ENCODE measurements around the gene KCNS1. TPM values are rescaled to one million over a fixed set of nuclear protein-coding genes. Genes with fewer than 3 reads are reported as not detected.

Gene KCNS1
- total RNA-seq, 1 experiment from 2014 or later = 0.09 TPM

DNA sequence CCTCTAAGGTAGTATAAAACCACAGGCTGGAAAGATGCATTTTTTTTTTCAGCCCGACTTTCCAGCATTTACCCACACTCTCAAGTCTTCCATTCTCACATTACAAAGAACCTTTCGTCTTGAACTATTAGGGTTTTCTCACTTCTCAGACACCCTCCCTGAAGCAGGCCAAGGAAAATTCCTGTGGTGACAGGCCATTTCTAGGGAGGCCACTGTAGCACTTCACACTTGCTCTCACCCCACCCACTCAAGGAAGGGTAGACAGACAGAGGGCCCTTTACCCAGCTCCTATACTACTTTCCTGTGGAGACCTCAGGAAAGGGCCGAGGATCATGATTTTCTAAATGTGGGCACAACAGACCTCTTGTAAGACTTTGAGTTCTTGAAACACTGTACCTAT lies 27.7 kb downstream of the KCNS1 start:
- peaks cover 42% of the 10 kb centered on the region for H3K4me1 ChIP-seq
- no peak overlapping the region for H3K27ac Mint-ChIP-seq (ENCODE audit: unreplicated experiment)
- peaks cover 37% of the 10 kb centered on the region for H3K4me1 Mint-ChIP-seq (ENCODE audit: low read depth, unreplicated experiment)
- no peak for DNase-seq
- no TSS peak for BruUV-seq (replicated peaks)
- H3K4me3 Mint-ChIP-seq (ENCODE audit: unreplicated experiment) = no peak overlapping the region
- POLR2A ChIA-PET = no interaction called here
- H3K4me3 ChIP-seq (ENCODE audit: low read depth, low read length) = no peak overlapping the region
- H3K9me3 ChIP-seq = peaks cover 6% of the 10 kb centered on the region; the same call in 1 of the 2 replicates
- CTCF ChIA-PET = interaction anchor here (2.7 kb wide), 1 partner anchor 29 kb away, joined by 18 read pairs; no protein-coding TSS in a partner anchor
- peaks cover 13% of the 10 kb centered on the region for H3K9me3 Mint-ChIP-seq (ENCODE audit: unreplicated experiment)
- TF ChIP-seq, protein P1, sequence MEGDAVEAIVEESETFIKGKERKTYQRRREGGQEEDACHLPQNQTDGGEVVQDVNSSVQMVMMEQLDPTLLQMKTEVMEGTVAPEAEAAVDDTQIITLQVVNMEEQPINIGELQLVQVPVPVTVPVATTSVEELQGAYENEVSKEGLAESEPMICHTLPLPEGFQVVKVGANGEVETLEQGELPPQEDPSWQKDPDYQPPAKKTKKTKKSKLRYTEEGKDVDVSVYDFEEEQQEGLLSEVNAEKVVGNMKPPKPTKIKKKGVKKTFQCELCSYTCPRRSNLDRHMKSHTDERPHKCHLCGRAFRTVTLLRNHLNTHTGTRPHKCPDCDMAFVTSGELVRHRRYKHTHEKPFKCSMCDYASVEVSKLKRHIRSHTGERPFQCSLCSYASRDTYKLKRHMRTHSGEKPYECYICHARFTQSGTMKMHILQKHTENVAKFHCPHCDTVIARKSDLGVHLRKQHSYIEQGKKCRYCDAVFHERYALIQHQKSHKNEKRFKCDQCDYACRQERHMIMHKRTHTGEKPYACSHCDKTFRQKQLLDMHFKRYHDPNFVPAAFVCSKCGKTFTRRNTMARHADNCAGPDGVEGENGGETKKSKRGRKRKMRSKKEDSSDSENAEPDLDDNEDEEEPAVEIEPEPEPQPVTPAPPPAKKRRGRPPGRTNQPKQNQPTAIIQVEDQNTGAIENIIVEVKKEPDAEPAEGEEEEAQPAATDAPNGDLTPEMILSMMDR (IDR thresholded peaks at IDR 0.05; ENCODE audit: insufficient read depth in 1 of 2, low read depth in 1 of 2, low read length in 1 of 2, severe bottlenecking in 1 of 2, unreplicated experiment in 1 of 2) = no peak
- H3K27me3 ChIP-seq (replicated peaks; ENCODE audit: control insufficient read depth, insufficient read depth, low read length) = no peaks in the 10 kb centered on the region
- intact Hi-C loops (cut with micrococcal nuclease; ENCODE audit: unreplicated experiment) = no loop called here
- peaks cover 2% of the 10 kb centered on the region; the same call in 1 of the 2 replicates for H3K36me3 ChIP-seq (ENCODE audit: control insufficient read depth, insufficient read depth, low read length)
- peaks cover 36% of the 10 kb centered on the region for H3K36me3 Mint-ChIP-seq (ENCODE audit: insufficient read depth, unreplicated experiment)
- H3K27me3 Mint-ChIP-seq (ENCODE audit: insufficient read depth, unreplicated experiment) = no peaks in the 10 kb centered on the region

DNA sequence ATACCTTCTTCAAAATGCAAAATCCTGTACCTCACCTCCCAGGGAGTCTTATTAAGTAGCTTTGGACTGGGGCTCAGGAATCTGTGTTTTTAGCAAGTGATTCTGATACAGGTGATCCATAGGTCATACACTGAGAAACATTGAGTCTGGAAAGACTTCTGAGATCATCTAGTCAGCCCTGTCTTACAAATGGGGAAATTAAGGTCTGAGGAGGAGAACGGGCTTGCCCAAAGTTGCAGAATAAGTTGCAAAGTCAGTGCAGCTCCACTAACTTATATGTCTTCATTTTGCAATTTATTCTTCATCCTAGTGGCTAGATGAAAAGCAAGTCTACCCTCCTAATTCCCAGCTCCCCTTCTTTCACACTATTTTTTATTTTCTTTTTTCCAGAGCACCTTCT lies 28.9 kb downstream of the KCNS1 start:
- Histone ChIP-seq H3K9me3 (peaks cover 6% of the 10 kb centered on the region; the same call in 1 of the 2 replicates), H3K4me3 (ENCODE audit: low read depth, low read length) (no peak overlapping the region), H3K4me1 (peaks cover 33% of the 10 kb centered on the region), H3K27me3 (replicated peaks; ENCODE audit: control insufficient read depth, insufficient read depth, low read length) (no peaks in the 10 kb centered on the region), H3K36me3 (ENCODE audit: control insufficient read depth, insufficient read depth, low read length) (peaks cover 2% of the 10 kb centered on the region; the same call in 1 of the 2 replicates)
- TF ChIP-seq, protein P1 (IDR thresholded peaks at IDR 0.05; ENCODE audit: insufficient read depth in 1 of 2, low read depth in 1 of 2, low read length in 1 of 2, severe bottlenecking in 1 of 2, unreplicated experiment in 1 of 2) = no peak
- H3K27me3 Mint-ChIP-seq (ENCODE audit: insufficient read depth, unreplicated experiment) = no peaks in the 10 kb centered on the region
- H3K27ac Mint-ChIP-seq (ENCODE audit: unreplicated experiment) = no peak overlapping the region
- H3K9me3 Mint-ChIP-seq (ENCODE audit: unreplicated experiment) = peaks cover 13% of the 10 kb centered on the region
- DNase-seq = no peak
- POLR2A ChIA-PET = no interaction called here
- intact Hi-C loops (cut with micrococcal nuclease; ENCODE audit: unreplicated experiment) = no loop called here
- H3K4me3 Mint-ChIP-seq (ENCODE audit: unreplicated experiment) = no peak overlapping the region
- BruUV-seq (replicated peaks) = no TSS peak
- H3K36me3 Mint-ChIP-seq (ENCODE audit: insufficient read depth, unreplicated experiment) = peaks cover 31% of the 10 kb centered on the region
- peaks cover 32% of the 10 kb centered on the region for H3K4me1 Mint-ChIP-seq (ENCODE audit: low read depth, unreplicated experiment)
- CTCF ChIA-PET = interaction anchor here (1.1 to 2.7 kb wide), 2 partner anchors 28 to 60 kb away, joined by 3 to 18 read pairs; no protein-coding TSS in a partner anchor

DNA sequence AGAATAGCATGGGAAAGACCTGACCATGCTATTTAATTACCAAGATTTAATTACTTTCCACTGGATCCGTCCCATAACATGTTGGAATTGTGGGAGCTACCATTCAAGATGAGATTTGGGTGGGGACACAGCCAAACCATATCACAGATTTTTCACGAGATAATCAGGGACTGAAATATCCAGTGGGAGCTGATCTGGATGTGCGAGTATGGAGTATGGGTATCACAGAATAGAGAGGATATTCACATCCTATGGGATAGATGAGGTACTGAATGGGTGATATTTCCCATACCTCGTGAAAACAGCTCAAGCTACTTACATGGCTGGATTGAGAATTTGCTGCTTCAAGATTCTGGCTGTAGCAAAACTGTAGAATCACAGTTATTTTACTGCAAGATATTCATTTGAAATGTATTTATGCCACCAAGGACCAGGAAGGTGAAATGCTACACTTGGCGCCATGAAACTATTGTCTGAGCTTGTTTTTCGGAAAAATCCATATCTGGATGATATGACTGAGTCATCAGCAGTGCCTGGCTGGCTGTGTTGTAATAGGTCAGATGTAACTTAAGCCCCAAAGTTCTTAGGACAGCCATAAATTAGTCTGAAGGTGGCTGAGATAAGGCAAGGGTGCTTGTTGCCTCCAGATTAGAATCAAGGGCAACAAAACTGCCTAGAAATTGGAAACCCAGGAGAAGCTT lies 29.8 kb downstream of the KCNS1 start:
- H3K36me3 Mint-ChIP-seq (ENCODE audit: insufficient read depth, unreplicated experiment) = peaks cover 24% of the 10 kb centered on the region
- H3K9me3 ChIP-seq = peaks cover 6% of the 10 kb centered on the region; the same call in 1 of the 2 replicates
- H3K4me3 Mint-ChIP-seq (ENCODE audit: unreplicated experiment) = no peak overlapping the region
- DNase-seq = peak; percentile 51 to 69
- peaks cover 13% of the 10 kb centered on the region for H3K9me3 Mint-ChIP-seq (ENCODE audit: unreplicated experiment)
- TF ChIP-seq, protein P1 (IDR thresholded peaks at IDR 0.05; ENCODE audit: insufficient read depth in 1 of 2, low read depth in 1 of 2, low read length in 1 of 2, severe bottlenecking in 1 of 2, unreplicated experiment in 1 of 2) = no peak
- peaks cover 30% of the 10 kb centered on the region for H3K4me1 ChIP-seq
- no peak overlapping the region for H3K4me3 ChIP-seq (ENCODE audit: low read depth, low read length)
- ChIA-PET POLR2A (interaction anchor here (0.6 kb wide), 2 partner anchors 186 to 1853 kb away, joined by 3 read pairs; partner anchors contain the start of gene YWHAB), CTCF (interaction anchor here (0.8 to 2.7 kb wide), 4 partner anchors 27 to 222 kb away, joined by 3 to 18 read pairs (median 3); no protein-coding TSS in a partner anchor)
- H3K27me3 Mint-ChIP-seq (ENCODE audit: insufficient read depth, unreplicated experiment) = no peaks in the 10 kb centered on the region
- H3K4me1 Mint-ChIP-seq (ENCODE audit: low read depth, unreplicated experiment) = peaks cover 32% of the 10 kb centered on the region
- peaks cover 2% of the 10 kb centered on the region; the same call in 1 of the 2 replicates for H3K36me3 ChIP-seq (ENCODE audit: control insufficient read depth, insufficient read depth, low read length)
- BruUV-seq (replicated peaks) = no TSS peak
- intact Hi-C loops (cut with micrococcal nuclease; ENCODE audit: unreplicated experiment) = no loop called here
- no peak overlapping the region for H3K27ac Mint-ChIP-seq (ENCODE audit: unreplicated experiment)
- H3K27me3 ChIP-seq (replicated peaks; ENCODE audit: control insufficient read depth, insufficient read depth, low read length) = no peaks in the 10 kb centered on the region

Data from Caco-2 (cell line).